HG03575 (cell line): ENCODE data around the gene PGAM4.
"Not testable (repeated sequence)": the region's sequence is repeated elsewhere in the genome, so short reads cannot be mapped to it uniquely, and the experiment has no call there.

ENCODE experiments used
- ATAC-seq: cut with Tn5 transposase; IDR thresholded peaks from one replicate; pipeline ENCODE4 v1.9.1; 2021; ENCODE audit not compliant: unreplicated experiment, insufficient number of reproducible peaks, low FRiP score; ENCODE audit errors: extremely low read depth

PGAM4 gene

DNA sequence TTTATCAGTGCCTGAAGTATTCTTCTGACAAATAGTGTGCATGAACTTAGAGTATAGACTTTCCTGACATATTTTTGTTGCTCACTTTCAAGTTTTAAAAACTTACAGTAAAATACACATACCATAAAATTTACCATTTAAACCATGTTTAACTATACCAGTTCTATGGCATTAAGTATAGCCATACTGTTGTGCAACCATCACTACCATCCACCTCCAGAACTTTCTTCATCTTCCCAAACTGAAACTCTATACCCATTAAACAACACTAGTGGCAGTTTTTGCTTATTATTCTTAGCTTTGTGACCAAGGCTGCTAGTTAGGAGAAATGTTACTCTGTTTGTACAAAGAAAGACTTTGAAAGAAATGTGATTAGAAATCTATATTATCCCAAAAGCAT is 33.1 kb downstream of the PGAM4 start:
- ATAC-seq = no peak

DNA sequence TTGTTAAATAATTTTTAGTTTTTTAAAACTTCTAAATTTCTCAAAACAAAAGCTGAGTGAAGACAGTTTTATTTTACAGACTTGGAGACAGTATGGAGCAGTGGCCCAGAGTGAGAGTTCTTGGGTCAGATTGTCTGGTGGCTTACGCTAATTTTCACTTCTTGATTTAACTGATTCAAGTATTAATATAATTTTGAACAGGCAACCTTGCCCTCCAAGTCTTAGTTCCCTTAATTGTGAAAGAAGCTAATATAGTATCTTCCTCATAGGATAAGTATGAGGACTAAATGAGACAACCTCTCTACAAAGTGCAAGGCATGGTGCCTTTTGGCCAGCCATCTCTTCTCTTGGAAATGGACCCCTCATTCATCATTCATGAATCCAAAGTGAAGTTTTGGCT is 33.6 kb downstream of the PGAM4 start:
- ATAC-seq = no peak

GRCh38 chrX:77930581-77930980 is 38.9 kb downstream of the PGAM4 start:
- no peak for ATAC-seq

- no peak for ATAC-seq
These were observed 43.7 kb downstream of the PGAM4 start for GRCh38 chrX:77925764-77926163.

- ATAC-seq = no peak
These were observed 45.0 kb downstream of the PGAM4 start for GRCh38 chrX:77924320-77924859.

DNA sequence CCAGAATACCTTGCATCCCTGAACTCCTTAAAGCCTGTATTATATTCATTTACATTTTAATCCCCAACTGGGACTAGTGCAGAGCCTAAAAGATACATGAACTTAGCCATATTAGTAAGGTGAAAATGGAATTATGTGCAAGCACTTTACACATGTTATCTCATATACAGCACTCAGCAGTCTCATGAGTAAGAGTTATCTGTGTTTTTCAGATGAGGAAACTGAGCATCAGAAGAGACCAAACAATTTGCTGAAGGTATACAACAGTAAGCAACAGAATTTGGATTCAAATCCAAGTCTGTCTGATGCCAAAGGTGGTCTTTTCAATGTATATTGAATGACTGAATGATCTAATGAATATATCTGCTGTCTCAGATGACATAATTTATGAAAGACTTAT is 46.7 kb downstream of the PGAM4 start:
- no peak for ATAC-seq

DNA sequence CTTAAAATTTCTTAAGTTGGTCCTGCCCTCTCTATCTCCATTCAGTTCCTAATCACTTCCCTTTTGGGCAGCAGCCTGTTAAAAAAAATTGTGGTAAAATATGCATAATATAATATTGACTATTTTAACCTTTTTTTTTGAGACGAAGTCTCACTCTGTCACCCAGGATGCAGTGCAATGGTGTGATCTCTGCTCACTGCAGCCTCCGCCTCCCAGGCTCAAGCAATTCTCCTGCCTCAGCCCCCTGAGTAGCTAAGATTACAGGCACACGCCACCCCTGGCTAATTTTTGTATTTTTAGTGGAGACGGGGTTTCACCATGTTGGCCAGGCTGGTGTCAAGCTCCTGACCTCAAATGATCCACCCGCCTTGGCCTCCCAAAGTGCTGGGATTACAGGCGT is 50.1 kb downstream of the PGAM4 start:
- ATAC-seq = not testable (repeated sequence)

DNA sequence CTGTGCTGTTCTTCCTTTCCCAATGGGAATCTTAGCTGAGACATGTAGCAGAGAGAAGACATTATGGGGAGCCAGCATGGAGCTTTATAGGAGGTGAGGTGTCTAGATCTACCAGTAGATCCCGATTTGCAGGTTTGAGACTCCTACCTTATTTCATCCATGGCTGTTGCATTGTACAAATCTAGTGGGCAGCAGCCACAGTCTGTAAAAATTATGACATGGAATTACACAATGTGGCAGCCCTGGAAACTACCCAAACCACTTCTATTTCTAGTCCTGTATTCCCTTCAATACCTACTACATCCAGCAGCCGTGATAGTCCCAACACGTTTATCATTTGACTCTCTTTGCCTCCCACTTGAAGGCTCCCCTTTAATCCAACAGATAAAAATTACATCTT is 50.9 kb downstream of the PGAM4 start:
- ATAC-seq = no peak
